Measurements from ENCODE around the gene RNF212. TPM values are rescaled to one million over a fixed set of nuclear protein-coding genes. Genes with fewer than 3 reads are reported as not detected.

The RNF212 gene
- total and polyA plus RNA-seq, 8 donors = 7.2 to 13.6 (median 10.0) TPM

DNA sequence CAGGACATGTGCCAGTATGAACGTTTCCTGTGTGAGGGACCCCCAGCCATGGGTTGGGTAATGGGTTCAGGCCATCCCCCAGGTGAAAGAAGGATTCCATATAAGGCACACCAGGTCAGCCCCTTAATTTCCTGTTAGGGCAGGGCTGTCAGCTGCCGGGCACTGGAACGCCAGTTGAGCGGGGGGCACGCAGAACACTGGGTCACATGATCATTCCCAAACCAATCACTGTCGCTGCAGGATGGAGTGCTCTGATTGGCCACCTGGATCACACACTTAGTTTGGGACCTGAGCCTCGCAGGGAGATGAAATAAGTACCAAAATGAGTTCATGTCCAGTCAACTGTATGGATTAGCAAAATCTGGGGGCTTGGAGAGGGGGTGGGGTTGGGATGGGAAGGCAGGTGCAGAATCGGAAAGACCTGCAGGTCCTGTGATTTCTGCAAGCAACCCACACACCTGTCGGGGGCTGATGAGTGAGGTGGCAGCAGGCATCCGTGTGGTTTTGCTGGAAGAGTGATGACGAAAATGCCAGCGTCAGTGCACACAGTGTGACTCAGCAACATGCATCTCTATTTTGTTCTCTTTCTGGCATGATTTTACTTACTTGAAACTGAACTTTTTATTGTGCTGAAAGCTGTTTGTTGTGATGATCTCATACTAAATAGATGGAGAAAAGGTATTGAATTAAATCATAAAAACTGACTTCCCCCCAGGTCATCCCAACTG is 32.2 kb downstream of the RNF212 start:
- Histone ChIP-seq H3K27ac (no peak overlapping the region), H3K9me3 (no peaks in the 10 kb centered on the region), H3K4me3 (no peak overlapping the region), H3K36me3 (no peaks in the 10 kb centered on the region), H3K4me1 (peaks cover 11 to 14% of the 10 kb centered on the region in 2 donors), H3K27me3 (peaks cover 0 to 26% of the 10 kb centered on the region in 2 donors)
- TF ChIP-seq, protein P1, sequence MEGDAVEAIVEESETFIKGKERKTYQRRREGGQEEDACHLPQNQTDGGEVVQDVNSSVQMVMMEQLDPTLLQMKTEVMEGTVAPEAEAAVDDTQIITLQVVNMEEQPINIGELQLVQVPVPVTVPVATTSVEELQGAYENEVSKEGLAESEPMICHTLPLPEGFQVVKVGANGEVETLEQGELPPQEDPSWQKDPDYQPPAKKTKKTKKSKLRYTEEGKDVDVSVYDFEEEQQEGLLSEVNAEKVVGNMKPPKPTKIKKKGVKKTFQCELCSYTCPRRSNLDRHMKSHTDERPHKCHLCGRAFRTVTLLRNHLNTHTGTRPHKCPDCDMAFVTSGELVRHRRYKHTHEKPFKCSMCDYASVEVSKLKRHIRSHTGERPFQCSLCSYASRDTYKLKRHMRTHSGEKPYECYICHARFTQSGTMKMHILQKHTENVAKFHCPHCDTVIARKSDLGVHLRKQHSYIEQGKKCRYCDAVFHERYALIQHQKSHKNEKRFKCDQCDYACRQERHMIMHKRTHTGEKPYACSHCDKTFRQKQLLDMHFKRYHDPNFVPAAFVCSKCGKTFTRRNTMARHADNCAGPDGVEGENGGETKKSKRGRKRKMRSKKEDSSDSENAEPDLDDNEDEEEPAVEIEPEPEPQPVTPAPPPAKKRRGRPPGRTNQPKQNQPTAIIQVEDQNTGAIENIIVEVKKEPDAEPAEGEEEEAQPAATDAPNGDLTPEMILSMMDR (IDR thresholded peaks at IDR 0.05) = no peak
- ATAC-seq (no peak), DNase-seq (no peak)
- intact Hi-C loops (cut with DNase I) = no loop called here

DNA sequence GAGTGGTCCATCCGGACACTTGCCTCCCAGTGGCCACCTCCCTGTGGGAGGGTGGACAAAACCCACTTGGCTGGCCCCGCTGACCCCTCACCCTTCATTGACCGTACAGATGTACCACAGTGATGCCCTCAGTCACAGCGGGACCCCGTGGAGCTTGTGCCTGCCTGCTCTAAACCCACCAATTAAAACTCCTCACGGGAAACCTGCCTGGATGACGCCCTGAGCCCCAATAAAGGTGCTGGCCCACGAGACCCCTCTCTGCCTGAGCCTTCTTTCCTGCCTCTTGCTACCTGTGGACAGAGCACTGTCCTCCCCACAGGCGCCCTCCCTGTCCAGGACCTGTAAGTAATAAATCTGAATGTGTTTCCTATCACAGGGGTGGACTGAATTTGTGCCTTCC is 32.9 kb downstream of the RNF212 start:
- H3K27ac ChIP-seq = no peak overlapping the region
- no peak overlapping the region for H3K4me3 ChIP-seq
- ATAC-seq = no peak
- intact Hi-C loops (cut with DNase I) = no loop called here
- no peaks in the 10 kb centered on the region for H3K9me3 ChIP-seq
- H3K36me3 ChIP-seq = no peaks in the 10 kb centered on the region
- TF ChIP-seq, protein P1 (IDR thresholded peaks at IDR 0.05) = no peak
- peaks cover 0 to 25% of the 10 kb centered on the region in 2 donors for H3K27me3 ChIP-seq
- DNase-seq = no peak
- H3K4me1 ChIP-seq = peaks cover 11 to 14% of the 10 kb centered on the region in 2 donors

GRCh38 chr4:1079711-1080265 is 33.6 kb downstream of the RNF212 start:
- peaks cover 0 to 23% of the 10 kb centered on the region in 2 donors for H3K27me3 ChIP-seq
- H3K4me1 ChIP-seq = peaks cover 11 to 14% of the 10 kb centered on the region in 2 donors
- DNase-seq (no peak), ATAC-seq (no peak)
- H3K36me3 ChIP-seq = no peaks in the 10 kb centered on the region
- intact Hi-C loops (cut with DNase I) = no loop called here
- TF ChIP-seq, protein P1 (IDR thresholded peaks at IDR 0.05) = no peak
- no peak overlapping the region for H3K4me3 ChIP-seq
- H3K27ac ChIP-seq = no peak overlapping the region
- H3K9me3 ChIP-seq = no peaks in the 10 kb centered on the region

- H3K27me3 ChIP-seq = peaks cover 0 to 30% of the 10 kb centered on the region in 2 donors
- ATAC-seq = no peak
- no peak overlapping the region for H3K4me3 ChIP-seq
- no peaks in the 10 kb centered on the region for H3K36me3 ChIP-seq
- no peaks in the 10 kb centered on the region for H3K9me3 ChIP-seq
- TF ChIP-seq, protein P1 (IDR thresholded peaks at IDR 0.05) = no peak
- intact Hi-C loops (cut with DNase I) = no loop called here
- DNase-seq = no peak
- H3K27ac ChIP-seq = no peak overlapping the region
- peaks cover 11 to 14% of the 10 kb centered on the region in 2 donors for H3K4me1 ChIP-seq
Measured at GRCh38 chr4:1078490-1078889, 34.9 kb downstream of the RNF212 start.

DNA sequence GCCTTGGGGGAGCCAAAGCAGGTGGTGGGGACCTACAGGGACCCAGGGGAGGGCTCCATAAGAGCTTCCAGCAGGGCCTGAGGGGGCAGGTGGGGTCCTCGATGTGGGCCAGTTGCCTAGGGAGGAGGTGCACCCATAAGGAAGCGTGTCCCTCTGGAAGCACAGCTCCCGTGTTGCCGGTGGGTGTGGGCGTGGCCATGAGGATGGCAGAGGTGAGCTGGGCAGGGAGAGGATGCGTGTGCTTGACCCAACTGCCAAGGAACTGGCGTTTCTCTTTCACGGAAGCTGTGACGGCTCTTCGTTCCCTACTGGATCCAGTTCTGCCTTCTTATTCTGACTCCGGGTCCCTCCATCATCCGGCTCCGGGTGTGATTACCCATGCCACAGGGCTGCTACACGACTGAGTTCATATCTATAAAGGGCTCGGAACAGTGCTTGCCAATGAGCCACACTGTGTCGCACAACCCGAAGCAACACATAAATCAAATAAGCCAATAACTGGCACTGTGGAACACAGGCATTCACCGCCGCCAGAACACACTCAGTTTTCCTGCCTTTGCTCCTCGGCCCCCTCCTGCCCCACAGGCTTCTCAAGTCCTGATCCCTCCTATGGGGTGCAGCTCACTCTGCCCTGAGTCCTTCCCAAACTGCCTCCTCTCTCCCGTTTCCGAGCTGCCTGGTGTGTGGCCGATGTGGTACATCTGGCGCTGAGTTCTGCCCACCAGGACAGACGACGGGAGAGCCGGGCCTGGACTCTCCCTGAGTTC is 35.5 kb downstream of the RNF212 start:
- Histone ChIP-seq H3K9me3 (no peaks in the 10 kb centered on the region), H3K27ac (no peak overlapping the region), H3K27me3 (peaks cover 0 to 30% of the 10 kb centered on the region in 2 donors), H3K4me3 (no peak overlapping the region), H3K4me1 (peaks cover 11% of the 10 kb centered on the region in 2 donors), H3K36me3 (no peaks in the 10 kb centered on the region)
- TF ChIP-seq, protein P1 (IDR thresholded peaks at IDR 0.05) = no peak
- DNase-seq (no peak), ATAC-seq (no peak)
- intact Hi-C loops (cut with DNase I) = no loop called here
